Neutrophil (primary cell): ENCODE measurements around the gene NIT1.

ENCODE experiments used
- H3K27ac ChIP-seq: fragments of 200-600 bp; sonication (generic); 2 replicates; pipeline ENCODE4 v1.5.1; 2016; ENCODE audit warnings: mild to moderate bottlenecking, moderate library complexity
- H3K27me3 ChIP-seq: fragments of 200-600 bp; sonication (generic); 2 replicates; pipeline ENCODE4 v1.6.0; 2016; ENCODE audit warnings: mild to moderate bottlenecking
- H3K36me3 ChIP-seq: fragments of 200-600 bp; sonication (generic); 2 replicates; pipeline ENCODE4 v1.5.1; 2017
- H3K4me1 ChIP-seq, 2 experiments: fragments of 200-600 bp in 1 of 2; sonication (generic) in 1 of 2; 1 replicate in 1 of 2; 2 replicates in 1 of 2; pipeline versions ENCODE4 v1.5.1 to v1.6.1; 2013 to 2016; ENCODE audit warnings: low read depth in 1 of 2, low read length in 1 of 2, mild to moderate bottlenecking in 1 of 2, moderate library complexity in 1 of 2; ENCODE audit not compliant: control insufficient read depth in 1 of 2, insufficient read depth in 1 of 2
- H3K4me3 ChIP-seq, 2 experiments: fragments of 200-600 bp in 1 of 2; sonication (generic) in 1 of 2; 1 replicate in 1 of 2; 2 replicates in 1 of 2; pipeline ENCODE4 v1.5.1; 2013 to 2016; ENCODE audit warnings: low read depth in 1 of 2, low read length in 1 of 2, mild to moderate bottlenecking in 1 of 2, moderate library complexity in 1 of 2
- H3K9me3 ChIP-seq: fragments of 200-600 bp; sonication (generic); 2 replicates; pipeline ENCODE4 v1.5.1; 2016
- TF ChIP-seq, protein P1 (sequence below): fragments of 200-600 bp; sonication (generic); IDR thresholded peaks from 2 replicates; pipeline ENCODE4 v1.5.1; 2016; ENCODE audit warnings: antibody characterized with exemption

NIT1 gene

DNA sequence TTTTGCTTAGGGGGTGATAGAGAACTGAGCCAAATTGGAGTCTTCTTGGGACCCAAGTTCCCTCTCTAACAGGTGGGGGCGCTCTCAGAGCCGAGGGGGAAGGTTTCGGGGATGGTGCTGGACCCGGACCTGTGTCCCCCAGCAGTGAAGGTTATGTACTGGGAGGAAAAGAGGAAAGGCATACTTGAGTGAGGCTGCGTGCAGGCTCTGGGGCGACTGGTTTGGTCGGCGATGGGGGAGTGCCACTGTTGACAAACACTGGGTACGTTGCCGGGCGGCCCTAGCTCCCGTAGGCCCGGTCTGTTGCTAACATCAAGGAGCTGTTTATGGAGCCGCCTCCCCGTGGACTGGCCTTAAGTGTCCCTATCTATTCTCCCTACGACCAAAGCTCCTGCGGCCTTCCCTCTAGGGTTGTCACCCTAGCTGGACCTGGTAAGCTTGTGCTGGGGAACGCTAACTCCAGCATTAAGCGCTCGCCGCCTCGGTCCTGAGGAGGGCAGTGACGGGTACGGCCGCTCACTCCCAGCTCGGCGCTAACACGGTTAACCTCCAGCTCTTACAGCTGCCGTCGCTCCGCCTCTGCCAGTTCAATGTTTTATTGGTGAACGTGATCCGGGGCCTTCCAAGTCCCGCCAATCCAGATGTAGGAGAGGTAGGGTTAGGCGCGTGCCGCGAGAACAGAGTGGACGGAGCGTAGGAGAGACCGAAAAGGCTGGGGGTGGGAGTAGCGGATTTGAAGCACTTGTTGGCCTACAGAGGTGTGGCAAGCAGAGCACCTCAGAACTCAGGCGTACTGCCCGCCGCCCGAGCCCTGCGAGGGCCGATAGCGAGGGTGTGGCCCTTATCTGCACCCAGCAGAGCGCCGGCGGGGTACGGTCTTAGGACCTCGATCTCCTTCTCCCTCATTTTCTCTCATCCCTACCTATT lies 48.1 kb downstream of the NIT1 start, which contains the start of gene PPOX:
TSS of gene PPOX (plus strand) at position 685 of the 927 bp plus-strand sequence. CDS start 422 bp downstream, outside the sequence.
- peaks cover 21 to 27% of the 10 kb centered on the region in 2 experiments for H3K4me1 ChIP-seq
- H3K27ac ChIP-seq, result peak within 1 kb of the TSS; percentile 94
- no peaks in the 10 kb centered on the region for H3K9me3 ChIP-seq
- TF ChIP-seq, protein P1, sequence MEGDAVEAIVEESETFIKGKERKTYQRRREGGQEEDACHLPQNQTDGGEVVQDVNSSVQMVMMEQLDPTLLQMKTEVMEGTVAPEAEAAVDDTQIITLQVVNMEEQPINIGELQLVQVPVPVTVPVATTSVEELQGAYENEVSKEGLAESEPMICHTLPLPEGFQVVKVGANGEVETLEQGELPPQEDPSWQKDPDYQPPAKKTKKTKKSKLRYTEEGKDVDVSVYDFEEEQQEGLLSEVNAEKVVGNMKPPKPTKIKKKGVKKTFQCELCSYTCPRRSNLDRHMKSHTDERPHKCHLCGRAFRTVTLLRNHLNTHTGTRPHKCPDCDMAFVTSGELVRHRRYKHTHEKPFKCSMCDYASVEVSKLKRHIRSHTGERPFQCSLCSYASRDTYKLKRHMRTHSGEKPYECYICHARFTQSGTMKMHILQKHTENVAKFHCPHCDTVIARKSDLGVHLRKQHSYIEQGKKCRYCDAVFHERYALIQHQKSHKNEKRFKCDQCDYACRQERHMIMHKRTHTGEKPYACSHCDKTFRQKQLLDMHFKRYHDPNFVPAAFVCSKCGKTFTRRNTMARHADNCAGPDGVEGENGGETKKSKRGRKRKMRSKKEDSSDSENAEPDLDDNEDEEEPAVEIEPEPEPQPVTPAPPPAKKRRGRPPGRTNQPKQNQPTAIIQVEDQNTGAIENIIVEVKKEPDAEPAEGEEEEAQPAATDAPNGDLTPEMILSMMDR, result peak; percentile 59
- no peaks in the 10 kb centered on the region for H3K27me3 ChIP-seq
- H3K36me3 ChIP-seq, result peaks cover 28% of the 10 kb centered on the region
- peak within 1 kb of the TSS; percentile 75 to 84 for H3K4me3 ChIP-seq

DNA sequence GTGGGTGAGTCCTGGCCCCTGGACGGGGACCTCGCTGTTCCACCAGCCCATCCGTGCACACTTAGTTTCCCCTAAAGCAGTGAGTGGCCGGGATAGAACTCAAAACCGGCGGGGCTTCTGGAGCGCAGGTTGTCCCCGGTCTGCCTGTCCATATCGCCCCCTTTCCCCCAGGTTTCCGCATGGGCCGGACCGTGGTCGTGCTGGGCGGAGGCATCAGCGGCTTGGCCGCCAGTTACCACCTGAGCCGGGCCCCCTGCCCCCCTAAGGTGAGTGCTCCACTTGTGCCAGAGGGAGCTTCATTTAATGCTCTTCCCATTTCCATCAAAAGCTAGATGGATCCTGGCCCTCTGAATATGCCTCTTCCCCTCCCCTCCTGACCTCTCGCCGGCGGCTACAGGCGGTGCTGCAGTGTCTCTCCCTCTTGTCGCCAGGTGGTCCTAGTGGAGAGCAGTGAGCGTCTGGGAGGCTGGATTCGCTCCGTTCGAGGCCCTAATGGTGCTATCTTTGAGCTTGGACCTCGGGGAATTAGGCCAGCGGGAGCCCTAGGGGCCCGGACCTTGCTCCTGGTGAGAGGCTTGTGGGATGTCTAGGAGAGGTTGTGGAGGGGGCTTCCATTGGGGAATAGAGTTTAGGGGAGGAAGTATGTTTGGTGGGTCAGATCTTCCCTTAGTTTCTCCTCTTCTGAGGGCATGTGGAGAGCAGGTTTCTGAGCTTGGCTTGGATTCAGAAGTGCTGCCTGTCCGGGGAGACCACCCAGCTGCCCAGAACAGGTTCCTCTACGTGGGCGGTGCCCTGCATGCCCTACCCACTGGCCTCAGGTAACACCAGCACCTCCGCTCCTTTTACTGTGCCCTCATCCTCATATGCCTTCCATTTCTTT lies 49.0 kb downstream of the NIT1 start:
- Histone ChIP-seq H3K27ac (peak overlapping the region; percentile 94), H3K36me3 (peaks cover 37% of the 10 kb centered on the region)
- TF ChIP-seq, protein P1, result no peak

DNA sequence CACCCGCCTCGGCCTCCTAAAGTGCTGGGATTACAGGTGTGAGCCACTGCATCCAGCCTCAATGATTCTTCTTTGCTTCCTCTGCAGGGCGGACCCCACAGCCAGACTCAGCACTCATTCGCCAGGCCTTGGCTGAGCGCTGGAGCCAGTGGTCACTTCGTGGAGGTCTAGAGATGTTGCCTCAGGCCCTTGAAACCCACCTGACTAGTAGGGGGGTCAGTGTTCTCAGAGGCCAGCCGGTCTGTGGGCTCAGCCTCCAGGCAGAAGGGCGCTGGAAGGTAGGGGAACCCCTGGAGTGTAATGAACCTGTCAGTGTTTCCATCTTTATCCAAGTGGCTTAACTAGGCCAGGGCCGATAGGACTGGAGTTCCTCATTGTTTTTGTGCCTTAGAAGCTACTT lies 51.0 kb downstream of the NIT1 start:
- Histone ChIP-seq H3K4me3 (no peak overlapping the region), H3K4me1 (peaks cover 21 to 27% of the 10 kb centered on the region in 2 experiments), H3K27me3 (no peaks in the 10 kb centered on the region), H3K36me3 (peaks cover 42% of the 10 kb centered on the region), H3K9me3 (no peaks in the 10 kb centered on the region), H3K27ac (no peak overlapping the region)
- TF ChIP-seq, protein P1, result no peak

More for the DNA sequence above, 49.0 kb downstream of the NIT1 start:
- H3K4me3 ChIP-seq, result peak overlapping the region; percentile 75 to 84
- peaks cover 21 to 27% of the 10 kb centered on the region in 2 experiments for H3K4me1 ChIP-seq
- no peaks in the 10 kb centered on the region for H3K9me3 ChIP-seq
- H3K27me3 ChIP-seq, result no peaks in the 10 kb centered on the region
